Subcutaneous adipose tissue (tissue), 4 donors: Measurements from ENCODE around the gene ISG20. TPM values are rescaled to one million over a fixed set of nuclear protein-coding genes. Genes with fewer than 3 reads are reported as not detected.

Source experiments
- CTCF ChIP-seq: fragments of 450-650 bp; IDR thresholded peaks from one replicate; pipeline ENCODE4 v1.5.1; 2016; ENCODE audit warnings: low read depth, mild to moderate bottlenecking, control low read depth, antibody characterized with exemption, moderate library complexity
- total RNA-seq, 4 donors: library from RNA; depleted of rRNA; stranded (reverse); fragments of >200 nt; gene quantifications; one replicate each; pipeline ENCODE4 v1.1.0, GENCODE V29; 2016

ISG20 gene
- total RNA-seq, 4 donors from 2014 or later = 7.5 to 12.4 (median 9.1) TPM

- no peak for TF ChIP-seq CTCF
Observed at GRCh38 chr15:88637841-88638625, 783 bp upstream of the ISG20 start.

GRCh38 chr15:88641959-88642452 is 3.2 kb downstream of the ISG20 start:
- no peak for TF ChIP-seq CTCF

- no peak for TF ChIP-seq CTCF
Observed at GRCh38 chr15:88644741-88645140, 5.9 kb downstream of the ISG20 start.

- TF ChIP-seq CTCF = no peak
Observed at GRCh38 chr15:88645171-88646087, 6.6 kb downstream of the ISG20 start.

GRCh38 chr15:88646088-88646405 is 7.2 kb downstream of the ISG20 start:
- TF ChIP-seq CTCF = no peak

GRCh38 chr15:88646951-88647350 is 8.1 kb downstream of the ISG20 start:
- no peak for TF ChIP-seq CTCF

- TF ChIP-seq CTCF = no peak
Observed at GRCh38 chr15:88647351-88648105, 8.7 kb downstream of the ISG20 start.
